C4-2B (cell line): ENCODE results near the gene SDK2.

ENCODE experiments used
- H3K27ac ChIP-seq: fragments of 450-650 bp; 2 replicates; pipeline ENCODE4 v1.5.1; 2017
- ZFX ChIP-seq: fragments of 450-650 bp; IDR thresholded peaks from 2 replicates; pipeline ENCODE4 v1.6.1; 2017
- TF ChIP-seq, protein P1 (sequence below): fragments of 450-650 bp; conservative IDR thresholded peaks from 2 replicates; pipeline ENCODE4 v1.5.1; 2017; ENCODE audit warnings: mild to moderate bottlenecking

Gene SDK2

DNA sequence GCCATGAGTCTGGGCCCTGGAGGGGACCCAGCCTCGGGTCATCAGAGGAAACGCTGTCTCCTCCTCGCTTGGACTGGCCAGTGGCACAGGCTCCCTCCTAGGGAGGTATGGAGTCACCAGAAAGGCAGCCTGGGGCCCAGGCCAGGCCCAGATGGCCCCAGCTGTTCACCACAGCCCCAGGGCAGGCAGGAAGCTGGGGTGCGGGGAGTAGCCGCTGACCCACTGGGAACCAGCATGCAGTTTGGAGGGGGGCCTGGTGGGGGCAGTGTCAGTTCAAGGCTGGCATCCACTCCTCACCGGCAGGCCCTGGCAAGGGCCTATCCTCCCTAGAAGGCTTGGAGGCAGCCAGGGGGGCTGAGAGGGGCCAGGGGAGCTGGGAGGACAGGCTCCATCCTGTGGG, 48.8 kb downstream of the SDK2 start:
- TF ChIP-seq, protein P1, sequence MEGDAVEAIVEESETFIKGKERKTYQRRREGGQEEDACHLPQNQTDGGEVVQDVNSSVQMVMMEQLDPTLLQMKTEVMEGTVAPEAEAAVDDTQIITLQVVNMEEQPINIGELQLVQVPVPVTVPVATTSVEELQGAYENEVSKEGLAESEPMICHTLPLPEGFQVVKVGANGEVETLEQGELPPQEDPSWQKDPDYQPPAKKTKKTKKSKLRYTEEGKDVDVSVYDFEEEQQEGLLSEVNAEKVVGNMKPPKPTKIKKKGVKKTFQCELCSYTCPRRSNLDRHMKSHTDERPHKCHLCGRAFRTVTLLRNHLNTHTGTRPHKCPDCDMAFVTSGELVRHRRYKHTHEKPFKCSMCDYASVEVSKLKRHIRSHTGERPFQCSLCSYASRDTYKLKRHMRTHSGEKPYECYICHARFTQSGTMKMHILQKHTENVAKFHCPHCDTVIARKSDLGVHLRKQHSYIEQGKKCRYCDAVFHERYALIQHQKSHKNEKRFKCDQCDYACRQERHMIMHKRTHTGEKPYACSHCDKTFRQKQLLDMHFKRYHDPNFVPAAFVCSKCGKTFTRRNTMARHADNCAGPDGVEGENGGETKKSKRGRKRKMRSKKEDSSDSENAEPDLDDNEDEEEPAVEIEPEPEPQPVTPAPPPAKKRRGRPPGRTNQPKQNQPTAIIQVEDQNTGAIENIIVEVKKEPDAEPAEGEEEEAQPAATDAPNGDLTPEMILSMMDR, result no peak; the same call in 1 of the 2 replicates
- no peak for TF ChIP-seq ZFX
- H3K27ac ChIP-seq, result no peak overlapping the region

DNA sequence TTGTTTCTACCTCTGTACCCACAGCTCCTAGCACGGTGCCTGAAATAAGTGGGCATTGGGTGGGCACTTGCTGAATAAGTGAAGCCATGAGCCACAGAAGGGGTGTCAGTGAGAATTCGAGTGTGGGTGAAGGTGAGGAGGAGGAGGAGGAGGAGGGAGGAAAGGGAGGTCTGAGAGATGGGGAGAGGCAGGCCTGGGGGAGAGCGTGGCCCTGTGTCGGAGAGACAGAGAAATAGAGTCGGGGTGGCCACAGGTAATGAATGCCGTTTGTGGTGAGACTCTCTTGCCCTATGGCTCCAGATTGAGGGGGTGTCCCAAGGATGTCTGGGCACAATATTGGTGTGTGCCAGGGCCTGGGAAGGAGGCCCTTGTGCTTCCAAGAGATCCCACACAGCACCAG, 49.2 kb downstream of the SDK2 start:
- no peak overlapping the region for H3K27ac ChIP-seq
- TF ChIP-seq, protein P1, result no peak
- no peak for TF ChIP-seq ZFX

DNA sequence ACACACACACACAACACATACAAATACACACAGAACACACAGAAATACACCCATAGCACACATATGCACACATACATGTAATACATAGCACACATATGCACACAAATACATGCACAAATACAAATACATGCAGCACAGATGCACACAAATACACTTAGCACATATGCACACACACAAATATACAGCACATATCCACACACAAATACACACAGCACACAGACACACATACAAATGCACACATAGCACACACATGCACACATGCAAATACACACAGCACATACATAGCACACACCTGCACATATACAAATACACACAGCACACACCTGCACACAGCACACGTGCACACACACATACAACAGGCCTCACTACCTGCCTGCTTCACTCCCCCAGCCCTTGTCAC, 49.6 kb downstream of the SDK2 start:
- no peak for TF ChIP-seq ZFX
- TF ChIP-seq, protein P1, result no peak
- H3K27ac ChIP-seq, result no peak overlapping the region

DNA sequence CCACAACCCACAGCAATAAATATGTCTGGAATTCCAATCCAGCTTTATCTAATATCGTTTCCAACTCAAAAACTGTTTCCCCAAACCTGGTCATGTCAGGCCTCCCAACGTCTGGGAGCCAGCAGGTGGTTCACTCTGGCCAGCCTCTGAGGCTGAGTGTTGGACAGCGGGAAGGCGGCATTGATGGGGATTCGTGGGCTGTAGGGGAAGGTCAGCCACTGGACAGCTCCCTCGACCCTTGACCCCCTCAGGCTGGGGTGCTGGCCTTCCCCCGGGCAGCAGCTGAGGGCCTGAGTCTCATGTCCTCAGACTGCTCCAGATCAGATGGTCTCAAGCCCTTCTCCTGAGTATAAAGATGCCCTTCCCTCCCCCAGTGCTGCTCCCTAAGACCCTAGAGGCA, 50.2 kb downstream of the SDK2 start:
- no peak overlapping the region for H3K27ac ChIP-seq
- no peak for TF ChIP-seq ZFX
- TF ChIP-seq, protein P1, result no peak

DNA sequence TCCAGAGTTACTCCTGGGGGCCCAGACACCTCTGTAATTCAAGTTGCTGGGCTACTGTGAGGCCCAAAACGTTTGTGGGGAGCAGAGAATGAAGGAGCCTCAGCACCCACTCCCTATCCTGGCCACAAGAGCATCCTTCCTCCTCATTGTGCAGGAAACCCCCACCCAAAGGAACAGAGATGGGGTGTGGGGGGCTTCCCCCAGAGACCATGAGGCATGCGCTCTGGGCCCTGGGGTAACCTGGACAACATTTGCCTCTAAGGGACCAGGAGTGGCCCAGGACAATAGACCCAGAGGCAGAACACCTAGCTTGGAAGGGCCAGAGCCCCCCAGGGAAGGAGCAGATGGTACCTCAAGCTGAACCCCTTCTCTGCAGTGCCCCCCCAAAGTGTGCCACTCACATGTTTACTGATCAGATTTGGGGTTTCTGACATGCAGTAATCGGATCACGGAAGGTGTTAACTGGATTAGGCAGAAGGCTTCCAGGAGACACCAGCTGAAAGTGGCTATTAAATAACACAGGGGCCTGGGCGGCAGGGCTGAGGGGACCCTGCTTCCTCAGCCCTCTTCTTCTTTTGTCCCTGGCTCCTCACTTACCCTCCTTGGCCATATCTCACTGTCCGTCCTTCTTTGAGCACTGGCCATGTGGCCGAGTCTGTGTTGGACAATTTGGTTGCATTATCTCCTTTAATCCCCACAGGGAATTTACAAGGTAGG, 50.8 kb downstream of the SDK2 start:
- no peak for TF ChIP-seq ZFX
- TF ChIP-seq, protein P1, result no peak
- H3K27ac ChIP-seq, result no peak overlapping the region

DNA sequence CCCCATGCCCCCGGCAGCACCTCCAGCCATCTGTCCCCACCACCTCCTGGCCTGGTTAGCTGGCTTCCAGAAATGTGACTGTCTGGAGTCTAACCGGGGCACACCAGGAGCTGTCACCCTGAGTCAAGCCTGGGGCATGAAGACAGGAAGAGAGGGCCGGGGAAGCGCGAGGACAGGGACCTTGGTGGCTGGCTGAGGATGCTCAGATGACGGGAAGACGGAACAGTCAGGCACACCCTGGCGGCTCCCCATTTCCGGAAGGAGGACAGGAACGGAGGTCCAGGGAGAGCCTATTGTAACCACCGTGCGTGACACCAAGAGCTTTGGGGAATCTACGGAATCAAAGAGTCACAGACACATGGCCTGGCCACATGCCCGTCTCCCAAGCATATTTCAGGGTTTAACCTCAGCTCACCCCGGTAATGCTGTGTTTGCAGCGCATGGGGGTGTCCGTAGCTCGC, 51.7 kb downstream of the SDK2 start:
- no peak overlapping the region for H3K27ac ChIP-seq

DNA sequence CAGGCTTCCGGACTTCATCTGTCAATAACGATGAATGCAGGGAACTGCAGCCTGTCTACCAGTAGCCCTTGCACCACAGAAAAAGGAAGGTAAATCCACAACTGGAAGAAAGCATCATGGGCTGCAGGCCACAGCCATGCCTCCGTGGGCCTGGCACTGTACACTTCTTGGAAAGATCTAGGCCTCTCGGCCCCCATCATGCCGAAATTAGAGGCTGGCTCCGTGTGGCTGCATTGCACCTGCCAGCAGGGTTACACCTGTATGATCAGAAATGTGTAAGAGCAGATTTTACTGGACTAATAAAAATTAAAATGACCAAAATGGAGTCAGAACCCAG, 52.2 kb downstream of the SDK2 start:
- no peak overlapping the region for H3K27ac ChIP-seq
- TF ChIP-seq, protein P1, result no peak
- TF ChIP-seq ZFX, result no peak

More for the DNA sequence above, 51.7 kb downstream of the SDK2 start:
- TF ChIP-seq, protein P1, result no peak
- TF ChIP-seq ZFX, result no peak
